GM19025 (cell line): Measurements from ENCODE around the gene OR51B4.
"Not testable (repeated sequence)": the region's sequence is repeated elsewhere in the genome, so short reads cannot be mapped to it uniquely, and the experiment has no call there.

Experiments
- ATAC-seq: cut with Tn5 transposase; IDR thresholded peaks from one replicate; pipeline ENCODE4 v1.9.1; 2021; ENCODE audit warnings: mild to moderate bottlenecking, low read depth, moderate library complexity; ENCODE audit not compliant: unreplicated experiment

The OR51B4 gene

GRCh38 chr11:5301846-5302245, at the start of gene OR51B4:
OR51B4 (minus strand) TSS chr11:5301946; CDS start chr11:5301946, 0 bp downstream.
- no peak for ATAC-seq

DNA sequence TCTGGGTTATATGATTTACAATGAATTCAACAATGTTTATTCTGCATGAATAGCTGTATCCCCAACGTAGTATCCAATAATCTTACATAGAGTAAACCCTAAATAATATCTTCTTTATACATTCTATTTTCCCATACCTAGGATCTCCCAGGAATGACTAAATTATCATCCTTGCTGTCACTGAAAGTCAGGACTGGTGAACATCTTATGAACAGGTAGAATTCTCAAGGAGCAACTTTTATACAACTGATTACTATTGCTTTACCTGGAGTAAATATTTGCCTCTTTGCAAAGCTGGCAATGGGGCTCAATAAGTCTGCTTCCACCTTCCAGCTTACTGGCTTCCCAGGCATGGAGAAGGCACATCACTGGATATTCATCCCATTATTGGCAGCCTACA, 49.5 kb upstream of the OR51B4 start, which contains the start of gene OR51B6:
Gene OR51B6, plus strand, starts transcription at position 301 of the 400 bp plus-strand sequence. Its CDS starts 0 bp downstream, at position 301.
- no peak for ATAC-seq

GRCh38 chr11:5349550-5349949, 47.8 kb upstream of the OR51B4 start:
- no peak for ATAC-seq

DNA sequence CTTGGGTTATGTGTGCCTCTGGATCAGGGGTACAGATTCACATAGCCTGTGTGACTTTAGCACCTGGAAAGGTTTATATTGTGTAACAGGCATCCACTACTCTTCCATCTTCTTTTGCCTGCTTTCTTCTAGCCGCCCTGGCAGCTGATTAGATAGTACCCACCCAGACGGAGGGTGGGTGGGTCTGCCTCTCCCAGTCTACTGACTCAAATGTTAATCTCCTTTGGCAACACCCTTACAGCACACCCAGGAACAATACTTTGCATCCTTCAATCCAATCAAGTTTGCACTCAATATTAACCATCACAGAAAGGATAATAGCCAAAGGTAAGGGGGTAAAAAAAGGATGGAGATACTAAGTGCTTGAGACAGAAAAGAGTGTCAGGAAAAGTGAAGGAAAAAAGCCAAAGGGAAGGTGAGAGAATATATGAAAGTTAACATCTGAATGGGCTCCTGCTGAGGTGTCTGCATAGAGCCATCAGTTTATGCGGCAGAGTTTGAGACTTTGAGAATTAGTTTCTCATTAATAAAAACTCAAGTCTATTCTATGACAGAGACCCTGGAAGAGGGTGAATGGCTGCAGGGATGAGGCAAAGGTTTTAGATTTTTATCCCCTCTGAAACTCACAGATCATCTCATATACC, 46.9 kb upstream of the OR51B4 start:
- ATAC-seq, result no peak

DNA sequence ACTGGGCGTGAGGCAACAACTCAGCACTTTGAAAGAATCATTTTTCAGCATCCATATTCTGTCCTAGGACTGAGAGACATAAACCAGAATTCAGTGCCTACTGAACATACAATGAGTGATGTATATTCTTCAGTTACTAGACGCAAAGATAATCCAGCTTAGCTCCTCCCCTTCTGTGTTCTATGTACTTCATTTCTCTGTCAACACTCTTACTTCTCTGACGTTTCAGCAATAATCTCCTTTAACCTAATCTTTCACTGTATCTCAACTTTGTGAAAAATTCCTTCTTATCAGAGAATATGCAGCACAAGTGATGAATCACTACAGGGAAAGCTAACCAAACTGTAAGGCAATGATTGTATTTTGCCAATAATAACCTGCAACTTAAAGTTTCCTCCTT, 44.1 kb upstream of the OR51B4 start:
- no peak for ATAC-seq

- no peak for ATAC-seq
Measured at GRCh38 chr11:5343474-5344335, 42.0 kb upstream of the OR51B4 start, which contains the start of gene OR51B5. OR51B5 (minus strand) TSS chr11:5343524; CDS start chr11:5343524, 0 bp downstream.

- ATAC-seq, result peak; percentile 78
Measured at GRCh38 chr11:5339771-5340322, 38.1 kb upstream of the OR51B4 start.

DNA sequence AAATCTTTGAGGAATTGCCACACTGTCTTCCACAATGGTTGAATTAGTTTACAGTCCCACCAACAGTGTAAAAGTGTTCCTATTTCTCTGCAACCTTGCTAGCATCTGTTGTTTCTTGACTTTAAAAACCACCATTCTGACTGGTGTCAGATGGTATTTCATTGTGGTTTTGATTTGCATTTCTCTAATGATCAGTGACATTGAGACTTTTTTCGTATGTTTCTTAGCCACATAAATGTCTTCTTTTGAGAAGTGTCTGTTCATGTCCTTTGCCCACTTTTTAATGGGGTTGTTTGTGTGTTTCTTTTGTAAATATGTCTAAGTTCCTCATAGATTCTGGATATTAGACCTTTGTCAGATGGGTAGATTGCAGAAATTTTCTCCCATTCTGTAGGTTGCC, 35.5 kb upstream of the OR51B4 start:
- not testable (repeated sequence) for ATAC-seq

DNA sequence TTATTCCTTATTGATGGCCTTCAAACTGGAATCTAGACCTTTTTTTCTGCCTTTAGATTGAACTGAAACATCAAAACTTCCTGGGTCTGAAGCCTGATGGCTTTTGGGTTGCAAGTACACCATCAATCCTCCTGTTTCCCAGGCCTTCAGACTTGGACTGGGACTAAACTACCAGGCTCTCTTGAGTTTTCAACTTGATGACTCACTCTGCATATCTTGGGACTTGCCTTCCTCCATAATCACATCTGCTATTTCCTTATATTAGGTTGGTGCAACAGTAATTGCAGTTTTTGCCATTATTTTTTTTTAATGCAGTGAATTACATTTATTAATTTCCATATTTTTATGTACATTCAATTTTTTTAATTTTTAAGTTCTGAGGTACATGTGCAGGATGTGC, 34.6 kb upstream of the OR51B4 start:
- ATAC-seq, result no peak

DNA sequence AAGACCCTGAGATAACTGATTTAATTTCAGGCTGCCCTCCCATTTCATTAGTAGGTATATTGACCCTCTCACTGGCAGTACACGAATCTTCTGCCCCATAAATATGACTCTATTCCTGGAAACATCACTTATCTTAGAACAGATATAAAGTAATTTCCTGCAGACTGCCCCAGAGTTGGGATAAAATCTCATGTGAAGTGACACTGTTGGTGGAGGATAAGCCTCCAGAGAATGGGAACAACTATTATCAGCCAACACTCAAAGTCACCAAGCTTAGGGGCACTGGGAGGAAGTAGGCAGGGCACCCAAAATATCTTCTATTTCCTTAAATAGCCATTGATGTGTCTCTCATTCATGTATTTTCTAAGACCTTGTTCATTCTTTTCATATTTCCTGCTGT, 33.4 kb upstream of the OR51B4 start:
- no peak for ATAC-seq

DNA sequence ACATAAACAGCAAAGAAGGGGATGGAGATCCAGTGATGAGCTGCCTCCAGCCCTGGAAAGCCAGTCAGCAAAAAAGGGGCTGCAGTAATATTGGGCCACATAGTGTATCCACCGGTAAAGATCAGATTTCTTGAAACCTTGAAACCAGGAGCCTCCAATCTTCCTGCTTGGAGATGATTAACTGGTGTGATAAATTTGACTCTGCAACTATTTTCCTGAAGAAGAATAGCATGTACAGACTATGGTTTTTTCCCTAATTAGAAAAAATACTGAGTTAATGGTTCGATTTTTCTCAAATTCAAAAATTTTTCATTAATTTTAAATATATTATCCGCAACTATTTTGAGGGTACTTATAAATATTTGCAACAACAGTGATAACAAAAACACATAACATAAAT, 22.5 kb upstream of the OR51B4 start, which contains the start of gene OR51B2:
Gene OR51B2, minus strand, starts transcription at position 101 of the 400 bp plus-strand sequence. Its CDS starts 0 bp downstream, at position 101.
- ATAC-seq, result no peak

DNA sequence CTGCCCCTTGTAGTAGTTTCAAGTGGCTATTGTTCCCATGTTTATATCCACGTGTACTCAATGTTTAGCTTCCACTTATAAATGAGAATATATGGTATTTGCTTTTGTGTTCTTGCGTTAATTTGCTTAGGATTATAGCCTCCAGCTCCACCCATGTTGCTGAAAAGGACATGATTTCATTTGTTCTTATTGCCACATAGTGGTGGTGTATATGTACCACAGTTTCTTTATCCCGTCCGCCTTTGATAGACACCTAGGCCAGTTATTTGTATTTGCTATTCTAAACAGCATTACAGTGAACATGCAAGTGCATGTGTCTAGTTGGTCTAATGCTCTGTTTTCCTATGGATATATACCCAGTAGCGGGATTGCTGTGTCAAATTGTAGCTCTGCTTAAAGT, 15.5 kb upstream of the OR51B4 start:
- ATAC-seq, result no peak

DNA sequence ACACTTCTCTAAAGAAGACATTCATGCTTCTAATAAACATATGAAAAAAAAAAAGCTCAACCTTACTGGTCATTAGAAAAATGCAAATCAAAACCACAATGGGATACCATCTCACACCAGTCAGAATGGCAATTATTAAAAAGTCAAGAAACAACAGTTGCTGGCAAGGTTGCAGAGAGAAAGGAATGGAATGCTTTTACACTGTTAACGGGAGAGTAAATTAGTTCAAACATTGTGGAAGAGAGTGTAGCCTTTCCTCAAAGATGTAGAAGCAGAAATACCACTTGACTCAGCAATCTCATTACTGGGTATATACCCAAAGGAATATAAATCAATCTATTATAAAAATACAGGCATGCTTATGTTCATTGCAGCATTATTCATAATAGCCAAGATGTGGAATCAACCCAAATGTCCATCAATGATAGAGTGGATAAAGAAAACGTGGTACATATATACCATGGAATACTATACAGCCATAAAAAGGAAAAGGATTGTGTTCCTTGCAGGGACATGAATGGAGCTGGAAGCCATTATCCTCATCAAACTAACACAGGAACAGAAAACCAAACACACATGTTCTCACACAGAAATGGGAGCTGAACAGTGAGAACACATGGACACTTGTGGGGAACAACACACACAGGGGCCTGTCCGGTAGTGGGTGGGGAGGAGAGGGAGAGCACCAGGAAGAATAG, 11.7 kb upstream of the OR51B4 start:
- not testable (repeated sequence) for ATAC-seq

GRCh38 chr11:5310423-5310822, 8.7 kb upstream of the OR51B4 start:
- no peak for ATAC-seq

DNA sequence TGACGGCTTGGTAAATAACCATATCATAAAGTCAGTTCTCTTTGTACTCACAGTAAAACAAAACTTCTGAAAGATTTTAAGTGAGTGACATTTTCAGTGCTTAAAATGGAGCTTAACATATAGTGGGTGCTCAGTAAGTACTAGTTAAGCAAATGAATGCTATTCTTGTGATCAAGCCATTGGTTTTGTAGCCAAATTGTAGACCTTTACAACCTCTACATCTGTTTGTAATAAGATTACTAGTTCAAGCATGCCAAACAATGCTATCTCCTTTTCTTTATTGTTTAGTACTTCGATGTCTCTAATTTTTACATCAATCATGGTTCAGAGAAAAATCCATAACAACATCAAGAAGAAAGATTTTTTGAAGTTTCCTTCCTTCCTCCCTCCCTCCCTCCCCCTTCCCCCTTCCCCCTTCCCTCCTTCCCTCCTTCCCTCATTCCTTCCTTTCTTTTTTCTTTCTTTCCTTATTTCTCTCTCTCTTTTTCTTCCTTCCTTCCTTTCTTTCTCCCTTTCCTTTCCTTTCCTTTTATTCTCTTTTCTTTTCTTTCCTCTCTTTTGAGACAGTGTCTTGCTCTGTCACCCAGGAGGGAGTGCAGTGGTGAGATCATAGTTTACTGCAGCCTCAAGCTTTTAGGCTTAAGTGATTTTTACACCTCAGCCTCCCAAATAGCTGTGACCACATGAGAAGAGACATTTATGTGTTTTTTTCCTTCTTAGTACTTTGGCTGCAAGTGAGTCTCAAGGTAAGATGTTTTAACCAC, 5.7 kb upstream of the OR51B4 start:
- ATAC-seq, result no peak

DNA sequence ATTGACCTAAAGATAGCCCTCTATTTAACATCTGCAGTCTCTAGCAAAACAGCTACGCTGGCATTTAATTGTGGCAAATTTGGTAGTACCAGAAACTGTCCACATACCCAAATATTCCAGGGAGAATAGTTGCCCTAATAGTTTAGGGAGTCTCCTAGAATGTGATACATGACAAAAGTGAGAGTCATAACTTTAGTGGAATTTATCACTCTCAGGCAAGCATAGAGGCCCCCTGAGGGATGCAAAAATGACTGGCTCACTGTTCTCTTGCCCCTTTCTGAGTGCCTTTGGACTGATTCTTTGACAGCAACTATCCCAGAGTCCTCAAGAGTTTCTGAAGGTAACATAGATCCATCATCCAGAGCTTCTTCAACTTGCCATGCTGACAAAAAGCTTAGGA, 2.3 kb upstream of the OR51B4 start:
- ATAC-seq, result no peak

- no peak for ATAC-seq
Measured at GRCh38 chr11:5303626-5304025, 1.9 kb upstream of the OR51B4 start.

DNA sequence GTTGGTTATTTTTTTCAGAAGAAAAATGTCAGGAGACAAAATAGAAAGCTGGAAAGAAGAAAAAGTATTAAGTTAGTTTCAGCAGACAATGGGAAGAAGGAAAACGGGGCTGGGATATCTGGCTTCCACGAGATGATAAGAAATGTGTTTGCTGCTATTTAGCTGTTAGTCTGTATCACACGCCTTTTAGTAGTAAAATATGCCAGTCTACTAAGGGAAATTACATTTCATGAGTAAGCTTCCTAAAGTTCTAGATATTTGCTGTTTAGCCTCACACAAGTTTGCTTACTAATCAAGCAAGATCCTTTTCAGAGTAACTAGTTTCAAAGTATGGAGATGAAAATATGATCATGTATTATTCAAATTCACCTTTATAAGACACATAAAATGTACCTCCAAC, 1.5 kb downstream of the OR51B4 start:
- ATAC-seq, result no peak

DNA sequence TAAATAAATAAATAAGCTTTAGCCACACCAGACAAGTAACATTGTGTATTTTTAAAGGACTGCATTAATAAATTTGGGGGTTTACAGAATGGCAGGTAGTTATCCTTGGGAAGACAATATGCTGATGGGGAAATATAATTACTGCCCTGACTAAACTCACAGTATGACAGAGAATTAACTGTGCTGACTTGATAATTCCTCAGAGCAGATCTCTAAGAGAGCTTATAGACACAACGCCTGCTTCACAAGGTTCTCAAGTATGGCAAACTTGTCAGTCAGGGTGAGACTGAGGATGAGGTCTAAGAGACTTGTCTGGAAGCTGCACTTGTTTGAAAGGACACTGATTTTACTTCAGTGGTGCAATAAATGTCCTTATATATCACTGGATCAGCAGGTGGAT, 3.3 kb downstream of the OR51B4 start:
- ATAC-seq, result no peak

DNA sequence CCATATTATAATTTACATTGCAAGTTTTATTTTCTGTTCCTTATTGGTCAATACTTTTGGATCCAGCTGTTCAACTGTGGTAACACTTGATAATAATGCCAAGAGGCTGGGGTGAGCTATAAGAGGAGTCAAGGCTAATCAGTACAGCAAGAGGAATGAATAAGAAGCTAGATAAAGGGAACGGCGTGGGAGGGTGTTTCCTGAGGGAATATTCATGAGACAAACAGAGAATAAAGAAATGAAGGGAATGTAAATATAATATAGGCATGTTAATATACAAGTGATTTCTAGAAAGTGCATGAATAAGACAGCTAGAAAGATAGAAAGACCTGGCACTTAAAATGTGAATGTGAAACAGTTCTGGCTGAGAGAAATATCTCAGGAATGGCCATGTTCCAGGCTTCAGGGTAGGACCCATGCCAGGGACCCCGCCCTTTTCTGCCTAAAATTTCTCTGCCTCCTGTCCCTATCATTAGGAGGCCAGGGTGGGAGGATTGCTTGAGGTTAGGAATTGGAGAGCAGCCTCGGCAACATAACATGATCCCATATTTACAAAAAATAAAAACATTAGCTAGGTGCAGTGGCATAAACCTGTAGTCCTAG, 3.9 kb downstream of the OR51B4 start:
- ATAC-seq, result no peak
